GM21825 (cell line): ENCODE measurements around the gene EVX1.

Experiments used
- ATAC-seq: cut with Tn5 transposase; IDR thresholded peaks from one replicate; pipeline ENCODE4 v1.9.1; 2021; ENCODE audit warnings: mild to moderate bottlenecking, moderate library complexity; ENCODE audit not compliant: unreplicated experiment

The EVX1 gene

GRCh38 chr7:27248427-27248806, 5.8 kb downstream of the EVX1 start:
- ATAC-seq = no peak

- no peak for ATAC-seq
Observed at GRCh38 chr7:27248911-27249723, 6.5 kb downstream of the EVX1 start.

DNA sequence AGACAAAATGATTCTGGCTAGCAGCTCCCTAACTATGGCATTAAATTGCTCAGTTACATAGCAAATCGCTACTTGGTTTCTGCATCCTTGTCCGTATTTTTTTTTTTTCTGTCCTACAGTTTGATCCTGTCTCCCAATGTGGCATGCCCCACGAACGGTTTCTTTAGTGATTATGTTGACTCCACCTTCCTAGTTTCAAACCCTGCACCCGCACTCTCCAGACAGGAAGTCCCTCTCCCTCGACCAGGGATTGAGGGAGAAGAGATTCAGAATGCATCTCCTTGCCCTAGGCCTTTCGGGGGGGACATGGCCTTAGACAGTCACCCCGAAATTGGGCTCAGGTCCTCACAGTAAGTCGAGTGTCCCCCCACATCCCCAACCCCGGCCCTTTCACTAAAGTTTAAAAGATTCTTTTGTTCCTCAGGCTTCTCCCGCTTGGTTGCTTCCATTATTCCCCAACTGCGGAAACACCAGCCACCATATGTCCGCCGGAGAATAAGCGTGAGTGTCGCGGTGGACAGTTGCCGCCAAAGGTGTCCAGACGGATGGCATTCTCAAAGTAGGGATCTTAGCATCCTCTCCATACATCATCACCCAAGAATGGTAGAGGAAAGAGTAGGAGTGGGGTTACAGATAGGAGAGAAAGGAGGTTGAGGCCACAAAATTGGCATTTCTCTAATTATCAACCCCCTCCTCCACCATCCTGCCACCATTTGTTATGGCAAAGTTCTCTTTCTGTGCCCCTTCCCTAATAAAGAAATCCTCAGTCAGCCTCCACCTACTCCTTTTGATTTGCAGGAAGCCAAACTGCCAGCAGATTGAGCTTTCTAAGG, 7.3 kb downstream of the EVX1 start:
- ATAC-seq = no peak

- no peak for ATAC-seq
Observed at GRCh38 chr7:27250557-27251070, 8.0 kb downstream of the EVX1 start.

DNA sequence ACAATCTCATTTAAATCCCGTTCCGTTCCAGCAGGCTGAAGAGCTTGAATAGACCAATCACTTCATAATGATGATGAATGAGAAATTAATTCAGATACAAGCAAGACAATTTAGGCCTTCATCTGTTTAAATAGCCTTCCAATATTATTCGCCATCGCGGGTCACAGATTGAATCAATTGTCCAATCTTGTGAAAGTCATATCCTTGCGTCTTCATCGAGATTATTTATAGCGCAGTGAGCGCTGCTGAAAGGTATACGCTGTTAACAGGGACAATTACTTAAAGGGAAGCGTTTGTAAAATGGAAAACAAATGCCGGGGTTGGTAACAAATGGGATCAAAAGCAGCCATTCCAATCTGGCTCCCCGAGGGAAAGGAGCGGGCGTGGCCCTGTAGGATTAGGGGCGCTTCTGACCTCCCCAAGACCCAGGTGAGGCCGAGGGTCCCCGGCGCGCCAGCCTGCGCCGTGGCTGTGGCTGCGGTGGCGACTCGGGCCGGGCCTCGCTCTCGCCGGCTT, 8.6 kb downstream of the EVX1 start:
- ATAC-seq = no peak

DNA sequence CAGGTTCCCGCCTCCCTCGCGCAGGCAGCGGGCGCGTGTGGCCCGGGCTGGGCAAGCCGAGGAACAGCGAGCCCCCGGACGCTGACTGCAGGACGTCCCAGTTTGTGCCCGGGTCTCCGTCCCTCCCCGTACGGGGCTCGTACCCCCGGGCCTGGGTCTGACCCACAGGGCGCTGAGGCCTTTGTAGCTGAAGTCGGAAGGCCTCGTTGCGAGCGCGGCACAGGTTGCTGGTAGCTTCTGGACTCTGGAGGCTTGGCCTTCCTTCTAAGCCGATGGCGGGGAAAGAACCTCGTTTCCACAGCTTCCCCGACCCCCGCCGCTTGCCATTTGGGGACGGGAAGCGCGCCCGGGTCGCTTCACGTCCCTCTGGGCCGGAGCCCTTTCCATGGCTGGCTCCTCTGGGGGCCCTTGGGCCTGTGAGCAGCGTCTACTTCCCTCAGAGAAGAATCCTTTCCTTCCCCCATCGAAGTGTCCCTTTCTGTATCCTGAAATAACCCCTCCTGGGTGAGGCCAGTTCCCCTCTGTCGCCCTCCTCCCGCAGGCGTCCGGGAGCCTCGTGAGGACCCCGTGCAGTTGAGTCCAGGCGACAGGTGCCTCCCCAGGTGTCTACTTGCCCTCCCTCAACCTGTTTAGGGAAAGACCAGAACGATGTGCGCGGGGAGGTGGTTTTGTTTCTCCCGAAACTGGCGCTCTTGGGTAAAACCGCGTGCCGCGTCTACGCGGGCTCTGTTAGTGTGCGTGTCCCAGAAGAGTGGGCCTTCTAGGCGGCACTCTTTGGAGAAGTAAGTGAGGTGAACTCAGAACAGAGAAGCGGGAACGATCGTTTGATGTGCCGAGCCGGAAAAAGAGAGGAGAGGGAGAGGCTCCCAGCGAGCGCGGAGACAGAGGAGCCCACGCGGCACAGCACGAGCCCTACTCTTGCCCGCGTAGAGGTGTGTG, 9.3 kb downstream of the EVX1 start:
- ATAC-seq = no peak

DNA sequence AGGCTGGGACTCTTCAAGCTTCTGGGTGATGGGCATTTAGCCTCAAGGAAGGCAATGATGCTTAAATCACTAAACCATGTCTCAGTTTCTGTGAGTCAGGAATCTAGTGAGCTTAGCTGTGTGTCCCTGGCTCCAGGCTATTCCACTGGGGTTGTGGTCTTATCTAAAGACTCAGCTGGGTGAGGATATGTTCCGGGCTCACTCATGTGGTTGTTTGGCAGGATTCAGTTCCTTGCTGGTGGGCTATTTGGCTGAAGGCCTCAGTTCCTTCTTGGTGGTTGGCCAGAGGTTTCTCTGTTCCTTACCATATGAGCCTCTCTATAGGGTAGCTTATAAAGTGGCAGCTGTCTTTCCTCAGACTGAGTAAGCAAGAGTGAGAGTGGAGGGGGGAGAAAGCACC, 12.0 kb downstream of the EVX1 start:
- no peak for ATAC-seq

GRCh38 chr7:27260211-27260610, 17.6 kb downstream of the EVX1 start:
- ATAC-seq = no peak

- no peak for ATAC-seq
Observed at GRCh38 chr7:27262121-27262520, 19.5 kb downstream of the EVX1 start.

DNA sequence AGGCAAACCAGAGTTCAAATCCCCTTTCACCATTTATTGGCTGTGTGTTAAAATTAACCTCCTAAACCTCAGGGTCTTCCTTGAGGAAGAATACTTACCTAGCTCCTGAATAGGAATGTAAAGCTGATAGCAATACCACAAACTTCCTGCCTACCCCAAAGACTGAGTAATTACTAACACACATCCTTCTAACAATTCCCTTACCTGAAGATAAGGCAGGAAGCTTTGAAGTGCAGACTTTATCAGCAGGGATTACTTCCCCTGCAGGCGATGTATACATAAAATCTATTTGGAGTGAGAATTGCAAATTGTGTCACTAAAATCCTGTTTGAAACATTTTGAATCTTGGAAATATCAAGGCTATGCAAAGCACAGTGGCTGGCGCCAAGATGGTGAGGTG, 21.2 kb downstream of the EVX1 start:
- ATAC-seq = no peak

GRCh38 chr7:27269455-27269854, 26.9 kb downstream of the EVX1 start:
- no peak for ATAC-seq

DNA sequence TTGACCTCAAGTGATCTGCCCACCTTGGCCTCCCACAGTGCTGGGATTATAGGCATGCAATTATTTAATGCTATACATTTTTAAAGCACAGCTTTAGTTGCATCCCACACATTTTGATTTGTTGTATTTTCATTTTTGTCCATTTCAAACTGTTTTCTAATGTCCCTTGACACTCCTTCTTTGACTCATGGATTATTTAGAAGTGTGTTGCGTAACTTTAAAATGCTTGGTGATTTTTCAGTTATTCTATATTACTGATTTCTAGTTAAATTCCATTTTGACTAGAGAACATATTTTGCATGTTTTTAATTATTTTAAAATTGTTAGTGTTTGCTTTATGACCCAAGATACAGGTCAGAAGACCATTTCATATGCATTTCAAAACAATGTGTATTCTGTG, 28.8 kb downstream of the EVX1 start:
- ATAC-seq = no peak

GRCh38 chr7:27277628-27278027, 35.0 kb downstream of the EVX1 start:
- ATAC-seq = no peak

- no peak for ATAC-seq
Observed at GRCh38 chr7:27283558-27283957, 41.0 kb downstream of the EVX1 start.

GRCh38 chr7:27295236-27295635, 52.6 kb downstream of the EVX1 start:
- no peak for ATAC-seq

GRCh38 chr7:27297356-27297755, 54.8 kb downstream of the EVX1 start:
- no peak for ATAC-seq
